GM18517 (cell line): Measurements from ENCODE around the gene GOLIM4.

Source experiments
- ATAC-seq: cut with Tn5 transposase; IDR thresholded peaks from one replicate; pipeline ENCODE4 v1.9.1; 2021; ENCODE audit warnings: mild to moderate bottlenecking, moderate library complexity; ENCODE audit not compliant: unreplicated experiment

Gene GOLIM4

DNA sequence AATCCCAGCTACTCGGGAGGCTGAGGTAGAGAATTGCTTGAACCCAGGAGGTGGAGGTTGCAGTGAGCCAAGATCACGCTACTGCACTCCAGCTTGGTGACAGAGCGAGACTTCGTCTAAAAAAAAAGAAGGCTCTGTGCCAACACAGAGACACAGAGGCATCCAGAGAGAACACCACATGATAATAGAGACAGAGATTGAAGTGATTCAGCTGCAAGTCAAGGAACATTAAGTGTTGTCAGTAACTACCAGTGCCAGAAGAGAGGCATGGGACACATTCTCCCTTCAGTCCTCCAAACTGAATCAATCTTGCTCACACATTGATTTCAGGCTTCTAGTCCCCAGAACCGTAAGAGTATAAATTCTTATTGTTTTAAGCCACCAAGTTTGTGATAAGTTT is 97.5 kb downstream of the GOLIM4 start:
- ATAC-seq: no peak

DNA sequence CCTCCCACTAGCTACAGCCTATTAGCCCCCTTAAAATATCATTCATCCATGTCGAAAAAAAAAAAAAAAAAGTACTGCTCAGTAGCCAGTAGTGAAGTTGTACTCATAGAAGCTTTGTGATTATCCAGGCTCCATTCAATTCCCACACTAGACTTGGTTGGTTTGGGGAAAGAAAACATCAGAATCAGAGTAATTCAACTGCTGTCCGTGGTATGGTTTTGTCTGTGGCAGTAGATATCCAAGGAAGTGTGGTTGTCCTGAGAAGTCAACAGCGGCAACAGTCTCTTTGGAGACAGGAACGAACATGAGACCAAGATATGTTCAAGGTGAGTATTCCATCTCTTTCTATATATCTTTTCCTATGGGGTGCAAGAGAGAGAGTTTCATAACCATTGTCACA is 99.2 kb downstream of the GOLIM4 start:
- ATAC-seq: no peak

DNA sequence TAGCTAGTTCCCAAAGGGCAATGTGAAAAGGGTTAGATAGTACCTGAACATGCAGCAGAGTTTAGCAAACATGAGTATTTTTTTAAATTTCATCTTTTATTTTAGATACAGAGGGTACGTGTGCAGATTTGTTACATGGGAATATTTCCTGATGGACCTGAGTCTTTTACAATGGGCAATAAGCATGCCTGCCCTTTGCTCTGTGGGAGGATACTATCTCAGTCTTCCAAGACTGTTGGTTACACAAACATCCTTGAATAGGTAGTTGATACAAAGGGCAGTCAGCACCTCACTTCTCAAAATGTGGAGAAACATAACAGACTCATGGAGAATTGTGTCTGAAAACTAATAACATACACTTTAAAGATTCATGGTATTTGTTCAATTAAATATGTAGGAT is 103.3 kb downstream of the GOLIM4 start:
- ATAC-seq: no peak

DNA sequence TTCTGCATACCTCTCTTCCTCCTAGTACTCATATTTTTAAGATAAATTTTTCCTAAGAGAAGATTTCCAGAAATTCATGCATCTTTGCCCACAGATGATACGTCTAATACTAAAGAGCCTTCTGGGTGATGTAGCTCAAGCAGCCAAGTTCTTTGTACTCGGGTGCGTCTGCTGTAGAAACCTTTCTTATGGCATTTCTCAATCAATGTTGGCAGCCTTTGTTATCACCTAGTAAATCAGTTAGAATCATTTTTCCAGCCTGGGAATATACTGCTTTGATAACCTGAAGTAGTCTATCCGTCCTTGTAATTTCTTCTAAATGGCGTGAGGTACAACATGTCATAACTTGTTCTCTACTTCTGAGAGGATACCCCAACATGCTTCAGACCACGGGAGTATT is 104.5 kb downstream of the GOLIM4 start:
- no peak for ATAC-seq

DNA sequence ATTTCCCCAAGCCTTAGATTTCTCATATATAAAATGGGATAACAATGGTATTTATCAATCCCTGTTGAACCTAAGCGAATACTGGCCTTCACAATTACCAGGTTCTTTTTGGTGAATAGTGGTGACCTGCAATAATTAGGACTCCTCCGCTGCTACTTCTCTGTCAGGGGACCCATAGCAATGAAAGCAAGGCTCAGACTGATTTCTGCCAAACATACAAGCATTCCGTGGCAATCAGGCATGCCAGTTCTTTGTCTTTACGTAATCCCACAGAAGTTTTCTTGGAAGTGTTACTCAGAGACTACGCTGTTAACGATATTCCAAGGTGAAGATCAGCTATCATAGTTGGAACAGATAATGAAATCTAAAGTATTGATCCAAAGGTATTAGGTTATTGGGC is 105.7 kb downstream of the GOLIM4 start:
- no peak for ATAC-seq

DNA sequence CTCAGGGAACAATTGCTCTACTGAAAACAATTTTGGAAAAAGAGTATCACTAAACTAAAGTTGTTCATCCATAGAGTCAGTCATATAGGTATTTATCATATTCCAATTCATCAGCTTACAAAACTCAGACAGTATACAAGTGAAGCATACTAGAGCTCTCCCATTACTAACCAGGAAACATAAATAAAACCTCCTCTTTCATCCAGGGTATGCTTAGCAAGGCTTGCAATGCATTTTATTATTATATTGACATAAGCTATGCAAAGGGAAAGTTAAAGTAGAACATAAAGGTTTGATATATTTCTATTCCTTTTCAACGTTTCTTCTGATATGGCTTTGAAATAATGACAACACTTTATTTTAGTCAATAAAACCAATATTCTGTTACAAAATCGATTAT is 106.7 kb downstream of the GOLIM4 start:
- no peak for ATAC-seq

DNA sequence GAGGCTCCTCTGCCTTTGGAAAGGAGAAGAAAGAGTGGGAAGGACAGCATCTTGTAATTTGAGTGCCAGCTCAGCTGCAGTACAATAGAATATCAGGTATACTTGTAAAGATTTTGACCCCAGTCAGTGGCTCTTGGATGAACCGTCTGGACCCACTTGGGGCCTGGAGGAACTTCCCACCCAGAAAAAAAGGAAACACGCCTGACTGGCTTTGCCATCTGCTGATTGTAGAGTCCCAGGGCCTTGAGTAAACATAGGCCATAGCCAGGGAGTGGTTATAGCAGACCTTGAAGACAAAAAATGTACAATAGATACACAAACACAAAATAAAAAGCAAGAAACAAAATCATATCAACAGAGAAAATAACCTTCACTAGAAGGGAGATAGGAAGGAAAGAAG is 112.1 kb downstream of the GOLIM4 start:
- no peak for ATAC-seq

DNA sequence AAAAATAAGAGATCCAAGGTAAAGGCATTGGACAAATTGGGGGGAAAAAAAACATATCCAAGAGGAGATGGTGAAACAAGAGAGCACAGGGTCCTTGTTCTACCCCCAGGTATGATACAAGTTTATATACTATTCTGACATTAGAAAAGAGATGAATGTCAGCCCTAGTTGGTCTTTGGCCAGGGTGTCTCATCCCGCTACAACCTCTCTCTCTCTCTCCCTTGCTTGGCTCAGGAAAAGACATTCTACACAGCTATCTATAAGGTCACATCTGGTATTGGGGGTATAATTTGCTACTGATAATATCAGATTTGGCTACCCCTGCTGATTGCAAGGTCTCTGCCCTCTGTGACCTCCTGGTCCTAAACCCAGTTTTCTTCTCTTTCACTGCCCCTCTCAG is 117.2 kb downstream of the GOLIM4 start:
- no peak for ATAC-seq

DNA sequence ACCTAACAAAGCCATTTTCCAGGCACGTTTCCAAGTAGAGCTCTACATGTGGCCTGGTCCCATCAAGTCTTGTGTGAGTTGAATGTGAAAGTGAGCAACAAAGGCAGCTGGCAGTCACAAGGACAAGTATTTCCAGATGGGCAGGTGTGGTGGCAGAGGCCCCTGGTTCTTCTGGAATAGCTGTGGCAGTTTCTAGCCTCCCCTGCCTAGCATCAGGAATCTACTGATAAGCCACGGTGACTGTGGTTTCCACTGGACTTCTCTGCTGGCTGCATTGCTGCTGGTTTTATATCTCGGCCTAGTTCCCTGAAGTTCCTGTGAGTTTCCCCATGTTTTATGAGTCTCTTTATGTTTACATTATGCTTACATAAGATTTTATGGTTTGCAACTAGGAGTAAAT is 117.7 kb downstream of the GOLIM4 start:
- no peak for ATAC-seq

DNA sequence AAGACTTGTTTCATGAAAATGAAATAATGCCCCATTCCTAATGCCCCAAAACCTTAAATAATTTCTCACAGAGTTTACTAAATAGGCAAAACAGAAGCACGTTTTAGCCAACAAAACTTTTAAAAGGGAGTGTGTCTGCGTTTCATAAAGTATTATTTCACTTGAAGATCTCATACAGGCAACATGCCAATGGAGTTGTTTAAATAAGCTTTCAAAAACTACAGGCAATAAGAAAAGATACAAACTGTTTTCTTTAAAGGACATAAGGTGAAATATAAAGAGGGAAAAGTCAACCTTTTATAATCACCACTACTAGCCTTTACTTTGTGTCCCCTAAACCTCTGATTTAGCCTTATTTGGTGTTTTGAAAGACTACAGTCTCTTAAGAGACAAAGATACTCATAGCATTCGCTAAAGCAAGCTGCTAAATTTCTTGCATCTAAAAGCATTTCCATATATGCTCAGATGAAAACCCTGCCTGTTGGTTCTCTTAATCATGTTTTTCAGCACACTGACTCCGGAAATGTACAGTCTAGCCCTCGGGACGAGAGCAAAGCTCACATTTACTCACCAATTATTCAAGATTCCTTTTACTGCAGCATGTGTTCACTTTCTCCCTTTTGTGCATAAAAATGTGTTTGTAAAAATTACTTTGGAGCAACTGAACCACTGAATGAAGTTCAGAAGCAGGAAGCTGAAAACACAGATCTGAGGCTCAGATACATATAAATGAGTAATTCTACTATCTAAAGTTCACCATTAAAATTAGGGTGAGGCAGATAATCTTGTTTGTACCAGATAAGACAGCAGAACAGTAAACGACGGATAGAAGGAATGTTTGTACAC is 119.0 kb downstream of the GOLIM4 start:
- ATAC-seq: no peak

DNA sequence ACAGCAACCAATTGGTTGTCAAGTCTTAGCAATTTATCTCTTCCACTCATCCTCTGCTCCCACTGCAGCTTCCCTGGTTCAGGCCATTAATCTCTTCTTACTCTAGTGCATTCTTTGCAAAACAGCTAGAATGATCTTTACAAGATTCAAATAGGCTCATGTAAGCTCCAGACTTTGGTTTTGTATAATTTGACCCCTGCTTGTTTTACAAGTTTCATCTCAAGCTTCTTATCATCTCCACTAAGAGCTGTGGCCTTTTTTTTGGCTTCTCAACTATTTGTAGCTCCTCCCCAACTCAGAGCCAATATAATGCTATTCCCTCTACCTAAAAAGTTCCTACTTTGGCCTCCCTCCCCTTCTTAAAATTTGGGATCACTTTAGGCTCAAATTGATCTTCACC is 121.8 kb downstream of the GOLIM4 start:
- no peak for ATAC-seq

DNA sequence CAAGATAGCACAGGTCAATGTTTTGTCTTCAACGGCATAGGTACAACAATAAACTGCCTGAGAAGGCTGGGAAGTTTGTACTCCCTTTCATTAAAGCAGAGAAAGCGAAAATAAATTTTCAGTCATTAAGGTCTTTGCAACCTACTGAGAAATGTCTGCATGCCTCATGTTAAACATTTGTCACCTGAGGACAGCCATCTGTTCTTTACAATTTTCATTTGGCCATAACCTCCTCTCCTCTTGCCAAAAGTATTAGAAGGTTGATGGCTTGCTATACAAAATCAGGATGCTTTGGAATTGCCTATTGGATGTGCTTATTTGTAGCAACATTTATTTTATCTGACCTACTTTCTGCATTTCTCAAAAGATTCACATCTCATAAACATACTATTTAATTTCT is 122.7 kb downstream of the GOLIM4 start:
- ATAC-seq: no peak

DNA sequence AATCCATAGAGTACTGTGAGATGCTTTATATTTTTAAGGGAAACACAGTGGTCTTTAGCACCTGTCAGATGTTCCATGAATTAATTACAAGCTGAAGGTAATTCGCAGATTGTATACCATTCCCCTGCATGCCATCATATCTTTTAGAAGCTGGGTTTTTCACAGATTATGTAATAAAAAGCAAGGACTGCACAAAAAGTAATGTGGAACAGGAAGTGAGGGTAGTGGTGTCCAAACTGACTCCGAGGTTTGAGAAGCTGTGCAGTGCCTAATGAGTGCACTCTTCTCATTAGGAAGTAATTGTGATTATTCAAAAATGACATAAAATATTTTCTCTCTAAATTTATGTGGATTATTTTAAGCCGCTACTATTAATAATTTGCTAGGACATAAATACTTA is 123.2 kb downstream of the GOLIM4 start:
- ATAC-seq: no peak

DNA sequence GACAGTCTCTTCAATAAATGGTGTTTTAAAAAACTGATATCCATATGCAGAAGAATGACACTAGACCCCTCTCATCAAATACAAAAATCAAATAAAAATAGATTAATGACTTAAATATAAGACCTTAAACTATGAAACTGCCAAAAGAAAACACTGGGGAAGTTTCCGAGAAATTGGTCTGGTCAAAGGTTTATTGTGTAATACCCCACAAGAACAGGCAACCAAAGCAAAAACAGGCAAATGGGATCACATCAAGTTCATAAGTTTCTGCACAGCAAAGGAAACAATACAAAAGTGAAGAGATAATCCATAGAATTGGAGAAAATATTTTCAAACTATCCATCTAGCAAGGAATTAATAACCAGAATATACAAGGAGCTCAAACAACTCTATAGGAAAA is 126.2 kb downstream of the GOLIM4 start:
- no peak for ATAC-seq

DNA sequence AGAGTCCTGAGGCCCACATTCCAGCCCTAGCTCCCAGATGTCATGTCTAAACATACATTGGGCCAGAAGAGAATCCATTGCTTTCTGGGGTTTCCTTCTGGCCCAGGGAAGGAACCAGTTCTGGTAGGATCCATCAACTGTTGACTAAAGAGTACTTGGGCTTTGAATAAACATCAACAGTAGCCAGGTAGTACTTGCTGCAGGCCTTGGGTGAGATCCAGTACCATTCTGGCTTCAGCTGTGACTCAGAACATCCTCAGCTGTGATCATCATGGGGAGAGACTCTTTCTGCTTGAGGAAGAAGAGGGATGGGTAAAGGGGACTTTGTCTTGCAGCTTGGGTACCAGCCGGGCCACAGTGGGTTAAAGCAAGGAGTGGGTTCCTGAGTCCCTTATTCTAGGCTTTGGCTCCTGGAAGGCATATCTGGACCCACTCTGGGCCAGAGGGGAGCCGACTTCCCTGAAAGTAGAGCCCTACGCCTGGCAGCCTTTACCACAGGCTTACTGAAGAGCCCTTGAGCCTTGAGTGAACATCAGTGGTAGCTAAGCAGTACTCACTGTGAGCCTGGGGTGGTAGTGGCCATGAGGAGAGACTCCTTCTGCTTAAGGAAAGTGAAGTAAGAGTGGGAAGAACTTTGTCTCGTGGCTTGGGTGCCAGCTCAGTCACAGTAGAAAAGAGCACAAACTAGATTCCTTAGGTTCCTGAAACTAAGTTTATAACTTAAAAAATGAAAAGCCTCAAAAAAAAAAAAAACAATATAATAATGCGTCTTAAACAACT is 128.3 kb downstream of the GOLIM4 start:
- no peak for ATAC-seq
